ENCODE results near the gene PROSER2. TPM values are rescaled to one million over a fixed set of nuclear protein-coding genes. Genes with fewer than 3 reads are reported as not detected.

Gene PROSER2
- total and polyA plus RNA-seq, 2 of the 13 experiments (the other 11 are each of a cell fraction or from before 2014, with no cell fraction given): 6.9 to 7.7 TPM

- TF ChIP-seq, protein P1, sequence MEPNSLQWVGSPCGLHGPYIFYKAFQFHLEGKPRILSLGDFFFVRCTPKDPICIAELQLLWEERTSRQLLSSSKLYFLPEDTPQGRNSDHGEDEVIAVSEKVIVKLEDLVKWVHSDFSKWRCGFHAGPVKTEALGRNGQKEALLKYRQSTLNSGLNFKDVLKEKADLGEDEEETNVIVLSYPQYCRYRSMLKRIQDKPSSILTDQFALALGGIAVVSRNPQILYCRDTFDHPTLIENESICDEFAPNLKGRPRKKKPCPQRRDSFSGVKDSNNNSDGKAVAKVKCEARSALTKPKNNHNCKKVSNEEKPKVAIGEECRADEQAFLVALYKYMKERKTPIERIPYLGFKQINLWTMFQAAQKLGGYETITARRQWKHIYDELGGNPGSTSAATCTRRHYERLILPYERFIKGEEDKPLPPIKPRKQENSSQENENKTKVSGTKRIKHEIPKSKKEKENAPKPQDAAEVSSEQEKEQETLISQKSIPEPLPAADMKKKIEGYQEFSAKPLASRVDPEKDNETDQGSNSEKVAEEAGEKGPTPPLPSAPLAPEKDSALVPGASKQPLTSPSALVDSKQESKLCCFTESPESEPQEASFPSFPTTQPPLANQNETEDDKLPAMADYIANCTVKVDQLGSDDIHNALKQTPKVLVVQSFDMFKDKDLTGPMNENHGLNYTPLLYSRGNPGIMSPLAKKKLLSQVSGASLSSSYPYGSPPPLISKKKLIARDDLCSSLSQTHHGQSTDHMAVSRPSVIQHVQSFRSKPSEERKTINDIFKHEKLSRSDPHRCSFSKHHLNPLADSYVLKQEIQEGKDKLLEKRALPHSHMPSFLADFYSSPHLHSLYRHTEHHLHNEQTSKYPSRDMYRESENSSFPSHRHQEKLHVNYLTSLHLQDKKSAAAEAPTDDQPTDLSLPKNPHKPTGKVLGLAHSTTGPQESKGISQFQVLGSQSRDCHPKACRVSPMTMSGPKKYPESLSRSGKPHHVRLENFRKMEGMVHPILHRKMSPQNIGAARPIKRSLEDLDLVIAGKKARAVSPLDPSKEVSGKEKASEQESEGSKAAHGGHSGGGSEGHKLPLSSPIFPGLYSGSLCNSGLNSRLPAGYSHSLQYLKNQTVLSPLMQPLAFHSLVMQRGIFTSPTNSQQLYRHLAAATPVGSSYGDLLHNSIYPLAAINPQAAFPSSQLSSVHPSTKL (CRISPR knock-in tag; IDR thresholded peaks at IDR 0.05): peak; percentile 56; the same call in 1 of the 2 replicates
- TF ChIP-seq STAG1 (CRISPR knock-in tag; IDR thresholded peaks at IDR 0.05): no peak
- no peak for TF ChIP-seq CEBPZ (IDR thresholded peaks at IDR 0.05; ENCODE audit: low read length)
- TF ChIP-seq, protein P2, sequence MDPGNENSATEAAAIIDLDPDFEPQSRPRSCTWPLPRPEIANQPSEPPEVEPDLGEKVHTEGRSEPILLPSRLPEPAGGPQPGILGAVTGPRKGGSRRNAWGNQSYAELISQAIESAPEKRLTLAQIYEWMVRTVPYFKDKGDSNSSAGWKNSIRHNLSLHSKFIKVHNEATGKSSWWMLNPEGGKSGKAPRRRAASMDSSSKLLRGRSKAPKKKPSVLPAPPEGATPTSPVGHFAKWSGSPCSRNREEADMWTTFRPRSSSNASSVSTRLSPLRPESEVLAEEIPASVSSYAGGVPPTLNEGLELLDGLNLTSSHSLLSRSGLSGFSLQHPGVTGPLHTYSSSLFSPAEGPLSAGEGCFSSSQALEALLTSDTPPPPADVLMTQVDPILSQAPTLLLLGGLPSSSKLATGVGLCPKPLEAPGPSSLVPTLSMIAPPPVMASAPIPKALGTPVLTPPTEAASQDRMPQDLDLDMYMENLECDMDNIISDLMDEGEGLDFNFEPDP (CRISPR knock-in tag; conservative IDR thresholded peaks at IDR 0.05): no peak
- TF ChIP-seq HOXA5 (CRISPR knock-in tag; IDR thresholded peaks at IDR 0.05): 0 out of 2 replicates have a peak, but pooled peaks have one; percentile 35
- no peak for TF ChIP-seq NFE2 (CRISPR knock-in tag; IDR thresholded peaks at IDR 0.05)
- TF ChIP-seq THRA (CRISPR knock-in tag; IDR thresholded peaks at IDR 0.05; ENCODE audit: borderline replicate concordance): peak; percentile 47; the same call in 1 of the 2 replicates
- TF ChIP-seq SMAD3 (CRISPR knock-in tag; IDR thresholded peaks at IDR 0.05): 0 out of 2 replicates have a peak, but pooled peaks have one; percentile 27
- peak; percentile 34; the same call in 1 of the 2 replicates for TF ChIP-seq ZKSCAN8 (CRISPR knock-in tag; IDR thresholded peaks at IDR 0.05; ENCODE audit: borderline replicate concordance)
- TF ChIP-seq KLF16 (CRISPR knock-in tag; IDR thresholded peaks at IDR 0.05): peak in 1 of 2 experiments; percentile 81; a peak in 2 of 4 replicates
- peak; percentile 88 for TF ChIP-seq SIN3A (IDR thresholded peaks at IDR 0.05; ENCODE audit: borderline replicate concordance, low read depth, low read length)
- TF ChIP-seq PCBP2 (optimal IDR thresholded peaks at IDR 0.05; ENCODE audit: low read depth, low read length, poor library complexity, severe bottlenecking): peak; percentile 47
- TF ChIP-seq ZNF337 (CRISPR knock-in tag; IDR thresholded peaks at IDR 0.05; ENCODE audit: borderline replicate concordance, low read depth): 0 out of 2 replicates have a peak, but pooled peaks have one; percentile 62
- TF ChIP-seq PAWR (CRISPR knock-in tag; IDR thresholded peaks at IDR 0.05; ENCODE audit: borderline replicate concordance): no peak
- no peak for TF ChIP-seq TAF1 (CRISPR knock-in tag; IDR thresholded peaks at IDR 0.05)
- no peak for TF ChIP-seq NR3C1 (CRISPR knock-in tag; IDR thresholded peaks at IDR 0.05)
- TF ChIP-seq ZNF451 (CRISPR knock-in tag; IDR thresholded peaks at IDR 0.05): peak; percentile 51; the same call in 1 of the 2 replicates
- no peak for TF ChIP-seq ZNF550 (CRISPR knock-in tag; IDR thresholded peaks at IDR 0.05; ENCODE audit: borderline replicate concordance)
Observed at GRCh38 chr10:11874568-11875493, 51.7 kb downstream of the PROSER2 start (continued).

All from HepG2 (cell line).